A549 treated with AZD2906 at 1 μM for 4 hours (cell line): Measurements from ENCODE around the gene APOC3. TPM values are rescaled to one million over a fixed set of nuclear protein-coding genes. Genes with fewer than 3 reads are reported as not detected.

Experiments used
- total RNA-seq: library from RNA; stranded (reverse); fragments of 200-300 nt; extraction: Qiagen RNA extraction; gene quantifications from 5 replicates; pipeline ENCODE4 v1.2.3, GENCODE V29; 2022

The APOC3 gene
- 0.17 TPM in 1 of 5 replicates, not detected in the others for total RNA-seq

GRCh38 chr11:116829525-116830183, at the start of gene APOC3:
TSS of gene APOC3 (plus strand) at chr11:116829907. CDS start at chr11:116830583, 676 bp downstream.

DNA sequence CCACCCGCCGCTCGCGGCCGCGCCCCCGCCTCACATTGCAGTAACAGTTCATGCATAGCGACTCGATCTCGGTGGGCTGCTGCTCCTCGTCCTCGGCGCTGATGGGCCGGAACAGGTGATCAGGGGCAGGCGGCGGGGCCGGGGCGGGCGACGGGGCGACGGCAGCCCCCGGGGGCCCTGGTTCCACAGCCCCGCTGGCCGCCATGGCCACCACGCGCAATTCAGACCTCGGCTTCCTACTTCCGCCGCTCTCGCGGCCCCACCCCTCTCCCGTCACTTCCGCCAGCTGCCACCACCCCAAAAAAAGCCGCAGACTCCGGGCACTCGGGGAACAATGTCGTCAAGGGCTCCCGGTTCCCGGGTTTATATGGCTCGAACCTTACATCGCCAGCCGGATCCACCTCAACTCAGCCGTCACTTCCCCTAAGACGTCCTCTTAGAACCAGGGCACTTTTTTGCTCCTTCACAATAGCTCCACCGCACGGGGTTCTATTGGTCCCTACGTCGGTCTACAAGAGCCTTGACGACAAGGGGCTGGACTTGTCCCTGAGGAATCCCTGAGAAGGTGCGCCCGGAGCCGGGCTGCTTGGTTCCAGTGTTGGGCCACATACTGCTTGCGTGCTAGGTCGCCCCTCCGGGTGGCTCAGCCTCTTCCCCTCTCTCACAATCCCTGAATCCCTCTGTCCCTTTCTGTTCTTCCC, 41.8 kb upstream of the APOC3 start, which contains the start of gene ZPR1:
Gene ZPR1, minus strand, starts transcription at position 238 of the 701 bp plus-strand sequence. Its CDS starts 33 bp downstream, at position 205.

DNA sequence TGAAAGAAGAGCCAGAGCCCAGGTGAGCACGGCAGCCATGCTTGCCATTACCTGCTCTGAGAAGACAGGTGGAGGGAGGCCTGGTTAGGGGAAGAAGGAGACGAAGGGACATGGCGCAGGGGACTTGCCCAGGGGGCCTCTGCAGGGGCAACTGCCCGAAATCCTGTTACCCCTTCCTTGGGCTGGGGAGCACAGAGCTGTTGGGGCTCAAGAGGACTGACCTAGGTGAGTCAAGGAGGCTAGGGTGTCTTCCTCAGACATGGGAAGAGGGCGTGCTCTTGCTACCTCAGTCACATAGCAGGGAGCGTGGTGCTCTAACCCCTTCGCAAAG, 37.9 kb upstream of the APOC3 start, which contains the start of gene APOA5:
Gene APOA5, minus strand, starts transcription at position 67 of the 331 bp plus-strand sequence. Its CDS starts 19 bp downstream, at position 48.

DNA sequence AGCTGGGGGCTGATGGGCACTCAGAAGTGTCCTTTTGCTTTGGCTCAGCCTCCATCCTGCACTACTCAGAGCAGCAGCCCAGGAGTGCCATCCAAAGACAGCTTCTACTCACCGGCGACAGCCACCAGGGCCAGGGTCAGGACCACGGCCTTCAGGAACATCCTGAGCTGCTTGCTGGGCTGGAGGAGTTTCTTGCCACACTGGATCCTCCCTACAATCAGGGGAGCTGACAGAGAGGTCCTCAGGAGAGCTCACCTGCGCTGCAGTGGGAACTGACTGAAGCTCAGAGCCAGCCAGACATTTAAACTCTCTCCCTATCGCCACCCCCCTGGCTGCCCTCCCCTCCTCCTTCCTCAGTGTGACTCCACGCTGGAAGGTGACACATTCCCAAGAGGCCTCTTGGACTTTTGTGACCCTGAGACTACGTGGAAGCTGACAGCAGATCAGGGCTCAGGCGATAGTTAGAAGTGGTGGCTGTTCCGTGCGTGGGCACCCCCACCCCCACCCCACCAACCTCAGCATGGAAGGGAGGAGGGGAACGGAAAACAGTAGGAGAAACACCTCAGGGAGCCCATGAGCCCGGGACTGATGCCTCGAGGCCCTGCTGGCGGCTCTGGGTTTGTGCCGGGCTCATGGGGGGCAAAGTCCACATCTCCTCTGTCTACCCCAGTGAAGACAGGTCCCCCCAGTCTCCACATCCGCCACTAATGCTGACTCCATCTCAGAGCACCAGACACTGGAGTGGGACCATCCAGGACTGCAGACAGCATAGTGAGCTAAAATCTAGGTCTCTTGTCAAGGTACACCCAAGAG, 6.5 kb upstream of the APOC3 start, which contains the start of gene APOA4:
Gene APOA4, minus strand, starts transcription at position 274 of the 813 bp plus-strand sequence. Its CDS starts 113 bp downstream, at position 161.

GRCh38 chr11:116837231-116838091, 7.8 kb downstream of the APOC3 start, which contains the start of gene APOA1:
TSS of gene APOA1 (minus strand) at chr11:116837622. CDS start at chr11:116837387, 235 bp downstream.

Other genes starting within 250 kb of the APOC3 start
- gene BUD13, start 56.9 kb upstream of the APOC3 start, total RNA-seq, result 11.1 to 13.9 TPM (median 11.8 TPM) in 5 replicates
- 52.0 to 59.2 TPM (median 56.2 TPM) in 5 replicates for gene ZPR1, start 41.9 kb upstream of the APOC3 start, total RNA-seq
- gene APOA5, start 38.0 kb upstream of the APOC3 start, total RNA-seq, result 0.11 TPM in 1 of 5 replicates, not detected in the others
- not detected in 5 replicates for gene APOA4, start 6.6 kb upstream of the APOC3 start, total RNA-seq
- 0.14 to 0.65 TPM (median 0.36 TPM) in 5 replicates for gene APOA1, start 7.7 kb downstream of the APOC3 start, total RNA-seq